NB4 (cell line): ENCODE results near the gene TUBGCP3.

ENCODE experiments used
- CTCF ChIP-seq: IDR thresholded peaks from one replicate; pipeline ENCODE4 v1.5.1; 2012; ENCODE audit warnings: low read depth, low read length
- POLR2A ChIP-seq: IDR thresholded peaks from 2 replicates; pipeline ENCODE4 v1.6.1; 2011; ENCODE audit warnings: mild to moderate bottlenecking; ENCODE audit not compliant: insufficient read length; ENCODE audit errors: extremely low read depth
- TF ChIP-seq, protein P1 (sequence below): IDR thresholded peaks from 2 replicates; pipeline ENCODE4 v1.6.1; 2011; ENCODE audit warnings: low read depth, low read length

GRCh38 chr13:112579310-112579843 lies 8.6 kb downstream of the TUBGCP3 start:
- no peak for TF ChIP-seq POLR2A
- no peak for TF ChIP-seq CTCF
- TF ChIP-seq, protein P1, sequence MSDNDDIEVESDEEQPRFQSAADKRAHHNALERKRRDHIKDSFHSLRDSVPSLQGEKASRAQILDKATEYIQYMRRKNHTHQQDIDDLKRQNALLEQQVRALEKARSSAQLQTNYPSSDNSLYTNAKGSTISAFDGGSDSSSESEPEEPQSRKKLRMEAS, result no peak
